Hindlimb muscle (tissue), 1 donor: Measurements from ENCODE around the gene SYMPK. TPM values are rescaled to one million over a fixed set of nuclear protein-coding genes. Genes with fewer than 3 reads are reported as not detected.

Experiments
- DNase-seq: peaks from one replicate; pipeline ENCODE4 v3.0.0-alpha.2; 2013
- polyA plus RNA-seq: library from polyadenylated mRNA; unstranded; fragments of 120-200 nt; gene quantifications from one replicate; pipeline ENCODE4 v1.2.1, GENCODE V29; 2013; ENCODE audit not compliant: insufficient read length

The SYMPK gene
- polyA plus RNA-seq, 1 donor: 40.3 TPM

DNA sequence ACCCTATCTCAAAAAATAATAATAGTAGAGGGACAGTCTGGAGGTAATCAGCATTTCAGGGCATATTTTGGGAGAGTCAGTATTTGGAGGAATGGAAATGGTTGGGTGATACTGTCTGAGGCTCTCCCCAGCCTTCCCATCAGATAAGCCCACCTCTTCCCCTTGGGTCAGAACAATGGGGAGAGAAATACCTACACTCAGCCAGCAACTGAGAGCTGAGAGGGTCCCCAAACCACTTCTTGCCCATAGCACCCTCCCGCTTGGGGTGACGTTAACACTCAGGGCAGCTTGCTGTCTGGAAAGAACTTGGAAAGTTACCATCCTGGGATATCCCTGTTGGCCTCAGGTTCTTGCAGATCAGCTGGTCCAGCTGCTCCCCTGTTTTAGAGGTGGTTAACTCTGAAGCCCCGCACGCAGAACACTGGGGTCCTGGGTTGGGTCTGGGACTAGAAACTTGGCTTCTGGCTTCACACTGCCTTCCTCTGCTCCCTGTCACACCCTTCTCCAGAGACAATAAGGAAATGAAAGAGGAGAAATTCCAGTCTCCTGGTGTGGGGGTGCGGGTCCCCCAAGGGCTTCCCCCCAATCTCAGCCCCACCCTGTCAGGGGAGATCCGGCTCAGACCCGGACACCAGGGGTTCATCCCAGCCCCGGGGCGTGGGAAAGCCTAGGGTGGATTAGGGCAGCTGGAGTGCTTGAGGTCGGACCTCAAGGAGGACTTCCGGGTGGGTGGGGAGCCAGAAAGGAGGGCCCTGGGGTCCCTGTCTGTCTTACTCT, 3.6 kb upstream of the SYMPK start:
- no peak for DNase-seq

DNA sequence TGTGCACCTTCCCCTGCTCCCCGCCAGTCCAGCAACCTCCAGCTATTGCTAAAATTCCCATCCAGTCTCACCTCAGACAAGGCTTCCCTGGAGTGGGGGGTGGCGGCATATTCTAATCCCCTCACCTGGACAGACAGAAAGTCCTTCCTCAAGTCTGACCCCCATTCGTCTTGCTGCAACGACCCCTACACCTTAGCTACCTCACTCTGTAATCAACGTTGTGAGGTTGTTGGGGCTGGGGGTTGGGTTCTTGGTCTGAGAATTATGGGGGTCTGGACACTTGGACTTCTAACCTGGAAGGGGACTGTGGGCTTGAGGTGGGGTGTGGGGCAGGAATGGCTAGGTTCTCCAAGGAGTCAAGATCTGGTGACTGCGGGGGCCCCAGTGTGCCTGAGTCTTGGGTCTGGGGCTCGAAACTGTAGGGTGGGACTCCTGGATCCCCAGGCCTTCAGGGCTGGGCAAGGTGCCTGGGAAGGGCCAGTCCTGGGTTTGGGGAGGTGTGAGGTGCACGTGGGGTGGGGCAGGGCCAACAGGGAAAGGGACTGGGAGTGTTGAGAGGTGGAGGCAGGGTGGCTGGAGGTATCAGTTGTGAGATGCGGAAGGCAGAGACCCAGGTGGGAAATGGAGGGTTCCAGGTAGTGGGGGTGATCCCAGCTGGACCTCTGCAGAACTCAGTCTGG, 2.5 kb upstream of the SYMPK start:
- DNase-seq: no peak

DNA sequence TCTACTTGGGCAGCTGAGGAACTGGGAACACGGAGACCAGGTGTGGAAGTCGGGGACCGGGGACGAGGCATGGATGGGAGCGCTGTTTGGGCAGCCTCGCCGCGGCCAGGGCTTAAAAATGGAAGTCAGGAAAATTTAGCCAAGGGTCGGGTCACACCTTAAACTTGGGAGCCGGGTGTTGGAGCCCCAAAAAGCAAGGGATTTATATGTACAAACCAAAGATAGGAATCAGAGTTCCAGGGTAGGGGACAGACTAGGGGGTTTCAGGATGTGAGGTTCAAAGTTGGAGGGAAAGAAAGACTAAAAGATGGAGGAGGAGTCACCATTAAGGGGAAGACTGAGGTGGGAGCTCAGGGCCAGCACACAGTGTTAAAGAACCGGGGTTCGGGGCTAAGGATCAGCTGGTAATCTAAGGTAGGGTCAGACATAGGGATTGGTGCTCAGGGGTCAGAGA, 1.7 kb upstream of the SYMPK start:
- DNase-seq: no peak

DNA sequence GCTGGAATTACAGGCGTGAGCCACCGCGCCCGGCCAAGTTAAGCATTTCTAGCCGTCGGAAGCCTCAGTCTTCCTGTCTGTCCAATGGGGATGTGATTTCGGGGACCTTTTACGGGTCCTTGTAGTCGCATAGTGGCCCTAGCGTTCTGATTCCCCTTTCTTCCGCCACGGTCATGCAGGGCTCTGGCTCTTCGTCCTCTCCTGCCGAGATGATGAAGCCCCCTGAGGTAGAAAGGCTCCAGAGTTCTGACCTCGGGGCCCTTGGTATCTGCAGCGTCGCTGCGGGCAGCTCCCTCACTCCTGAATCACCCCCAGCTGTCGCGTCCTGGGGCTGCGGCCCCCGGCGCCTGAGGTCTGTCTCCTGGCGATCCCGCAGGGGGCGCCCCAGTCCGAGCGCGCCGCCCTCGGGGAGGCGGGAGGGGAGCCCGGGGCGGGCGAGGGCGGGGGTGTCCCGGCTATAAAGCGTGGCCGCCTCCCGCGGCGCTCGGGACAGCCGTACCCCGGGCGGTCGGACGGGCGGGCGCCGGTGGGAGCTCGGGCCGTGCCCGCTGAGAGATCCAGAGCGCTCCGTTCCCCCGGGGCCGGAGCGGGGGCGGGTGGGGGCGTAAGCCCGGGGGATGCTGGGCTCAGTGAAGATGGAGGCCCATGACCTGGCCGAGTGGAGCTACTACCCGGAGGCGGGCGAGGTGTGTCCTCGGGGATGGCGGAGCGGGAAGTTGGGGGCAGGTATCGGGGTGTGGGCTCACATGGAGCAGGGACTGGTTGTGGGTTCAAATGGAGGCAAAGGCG, 1.1 kb upstream of the SYMPK start, which contains the start of gene FOXA3:
FOXA3 (plus strand) TSS at position 487 of the 789 bp plus-strand sequence; CDS start at position 618, 131 bp downstream.
- no peak for DNase-seq

DNA sequence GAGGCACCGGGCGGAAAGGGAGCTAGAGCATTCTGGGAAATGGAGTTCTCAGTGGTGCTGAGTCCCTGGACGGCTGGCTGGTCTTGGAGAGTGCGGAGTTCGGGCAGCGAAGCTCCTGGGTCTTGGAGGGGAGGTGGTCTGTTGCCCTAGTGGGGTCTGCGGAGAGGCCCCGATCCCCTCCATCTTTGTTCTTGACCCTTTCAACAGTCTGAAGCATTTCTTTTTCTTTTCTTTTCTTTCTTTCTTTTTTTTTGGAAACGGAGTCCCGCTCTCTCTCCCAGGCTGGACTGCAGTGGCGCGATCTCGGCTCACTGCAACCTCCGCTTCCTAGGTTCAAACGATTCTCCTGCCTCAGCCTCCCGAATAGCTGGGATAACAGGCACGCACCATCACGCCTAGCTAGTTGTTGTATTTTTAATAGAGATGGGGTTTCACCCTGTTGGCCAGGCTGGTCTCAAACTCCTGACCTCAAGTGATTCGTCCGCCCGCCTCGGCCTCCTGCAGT, 440 bp upstream of the SYMPK start:
- DNase-seq: no peak

DNA sequence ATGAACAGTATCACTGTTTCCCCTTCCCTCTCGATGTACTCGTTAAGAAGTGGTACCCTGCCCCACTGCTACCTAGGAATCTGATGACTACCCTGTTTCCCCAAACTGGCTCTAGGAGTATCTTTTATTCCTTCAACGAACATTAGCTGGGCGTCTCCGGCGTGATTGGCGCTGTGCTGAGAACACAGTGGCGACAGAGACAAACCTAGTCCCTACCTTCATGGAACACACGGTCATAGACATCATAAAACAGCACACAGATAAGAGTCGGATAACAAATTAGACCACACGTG, 730 bp downstream of the SYMPK start:
- DNase-seq: no peak

DNA sequence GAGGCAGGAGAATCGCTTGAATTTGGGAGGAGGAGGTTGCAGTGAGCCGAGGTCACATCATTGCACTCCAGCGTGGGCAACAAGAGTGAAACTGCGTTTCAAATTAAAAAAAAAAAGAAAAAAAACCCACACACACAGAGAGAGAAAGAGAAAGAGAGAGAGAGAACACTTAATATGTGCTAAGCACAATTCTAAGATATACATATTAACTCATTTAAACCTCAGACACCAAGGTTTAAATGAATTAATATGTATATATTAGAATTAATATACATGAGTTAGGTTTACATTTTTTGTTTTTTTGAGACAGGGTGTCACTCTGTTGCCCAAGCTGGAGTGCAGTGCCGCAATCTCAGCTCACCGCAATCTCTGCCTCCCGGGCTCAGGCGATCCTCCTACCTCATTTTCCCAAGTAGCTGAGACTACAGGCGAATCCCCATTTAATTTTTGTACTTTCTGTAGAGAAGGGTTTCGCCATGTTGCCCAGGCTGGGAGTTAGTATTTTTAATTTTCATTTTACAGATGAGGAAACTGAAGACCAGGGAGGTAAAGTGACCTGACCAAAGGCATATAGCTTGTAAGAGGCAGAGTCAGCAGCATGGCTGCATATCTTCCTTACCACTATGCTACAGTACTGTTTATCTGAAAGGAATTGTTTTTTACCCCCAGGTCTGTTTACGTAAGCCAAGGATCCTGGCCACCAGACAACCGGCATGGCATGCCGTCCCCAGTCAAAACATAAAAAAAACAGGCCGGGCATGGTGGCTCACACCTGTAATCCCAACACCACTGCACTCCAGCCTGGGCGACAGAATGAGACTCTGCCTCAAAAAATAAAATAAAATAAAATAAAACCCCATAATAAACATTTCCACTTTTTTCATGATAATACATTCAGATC, 2.3 kb downstream of the SYMPK start:
- no peak for DNase-seq

DNA sequence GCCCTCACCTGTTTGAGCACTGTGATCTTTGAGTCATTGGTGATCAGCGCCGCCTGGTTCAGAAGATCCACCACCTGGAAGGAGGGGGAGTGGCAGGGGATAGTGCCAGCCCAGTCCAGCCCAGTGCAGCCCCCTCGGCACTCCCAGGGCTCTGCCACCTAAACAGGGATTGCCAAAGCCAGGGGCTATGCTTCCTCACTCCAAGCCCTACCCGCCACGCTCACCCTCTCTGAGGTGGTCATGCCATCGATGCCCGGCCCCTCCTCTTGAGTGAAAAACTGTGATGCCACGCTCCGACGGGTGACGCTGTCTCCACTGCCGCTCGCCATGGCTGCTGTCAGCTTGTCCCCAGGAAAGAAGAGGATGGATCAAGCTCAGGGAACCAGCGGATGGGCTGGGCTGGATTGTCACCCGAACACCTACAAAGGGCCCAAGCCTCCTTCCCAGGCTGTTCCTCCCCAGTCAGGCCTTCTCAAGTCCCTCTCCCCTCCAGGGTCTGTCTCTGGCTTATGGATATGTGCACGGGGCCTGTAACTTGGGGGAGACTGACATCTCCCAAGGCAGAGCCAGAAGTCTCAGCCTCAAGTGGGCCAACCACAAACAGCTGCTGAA, 8.7 kb downstream of the SYMPK start:
- DNase-seq: no peak

DNA sequence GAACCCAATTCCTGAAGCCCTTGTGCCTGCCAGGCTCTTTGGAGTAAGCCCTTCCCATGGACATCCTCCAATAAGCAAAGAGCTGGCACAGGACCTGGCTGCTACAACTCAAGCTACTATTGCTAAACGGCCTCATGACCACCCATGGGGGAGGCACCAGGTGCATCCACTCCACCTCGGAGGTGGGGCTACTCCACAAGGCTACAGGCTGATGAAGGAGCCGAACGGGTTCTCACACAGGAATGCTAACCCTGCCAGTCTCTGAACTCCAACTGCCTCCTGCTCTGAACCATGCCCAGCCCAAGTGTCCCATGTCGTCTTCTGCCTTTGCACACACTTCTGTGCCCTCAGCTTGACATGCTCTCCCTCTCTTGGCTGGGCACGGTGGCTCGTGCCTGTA, 10.0 kb downstream of the SYMPK start:
- no peak for DNase-seq

DNA sequence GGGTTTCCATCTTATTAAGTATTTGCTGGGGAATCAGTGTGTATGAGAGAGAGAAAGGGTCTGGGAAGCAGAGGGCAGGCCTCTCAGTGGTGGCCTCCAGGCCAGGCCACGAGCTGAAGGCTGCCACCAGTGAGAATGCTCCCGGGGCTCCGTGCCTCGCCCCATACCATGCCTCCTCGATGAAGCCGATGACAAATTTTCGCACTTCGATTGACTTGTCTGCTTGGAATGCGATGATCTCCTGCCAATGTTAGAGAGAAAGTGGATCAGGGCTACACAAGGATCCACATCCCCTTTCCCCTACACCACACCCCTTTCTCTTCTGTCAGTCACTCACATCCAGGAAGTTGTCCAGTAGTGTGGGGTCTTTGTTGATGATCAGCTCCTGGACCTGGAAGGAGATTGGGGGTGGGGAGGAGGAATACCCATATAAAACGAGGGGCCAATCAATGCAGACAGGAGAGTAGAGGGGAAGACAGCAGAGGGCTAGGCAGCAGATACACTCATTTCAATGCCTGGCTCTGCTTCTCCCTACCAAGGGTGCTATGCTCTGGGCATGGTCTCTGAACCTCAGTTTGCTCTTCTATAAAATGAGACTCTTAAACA, 10.7 kb downstream of the SYMPK start:
- DNase-seq: no peak

DNA sequence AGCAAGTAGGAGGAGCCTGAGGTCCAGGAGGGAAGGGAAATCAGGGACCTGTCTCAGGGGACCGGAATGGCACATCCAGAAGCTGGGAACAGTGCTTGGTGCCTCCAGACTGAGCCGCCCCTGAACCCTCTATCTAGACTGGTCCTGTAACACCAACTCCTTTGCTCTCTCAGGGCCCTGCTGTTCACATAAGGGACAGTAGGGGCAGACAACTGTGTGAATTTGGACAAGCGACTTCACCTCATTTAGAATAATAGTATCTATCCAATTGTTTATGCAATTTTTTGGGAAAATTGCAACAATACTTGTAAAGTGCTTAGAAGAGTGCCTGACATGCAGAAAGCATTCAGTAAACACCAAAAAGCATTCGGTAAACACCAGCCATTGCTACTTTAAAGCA, 14.0 kb downstream of the SYMPK start:
- no peak for DNase-seq

DNA sequence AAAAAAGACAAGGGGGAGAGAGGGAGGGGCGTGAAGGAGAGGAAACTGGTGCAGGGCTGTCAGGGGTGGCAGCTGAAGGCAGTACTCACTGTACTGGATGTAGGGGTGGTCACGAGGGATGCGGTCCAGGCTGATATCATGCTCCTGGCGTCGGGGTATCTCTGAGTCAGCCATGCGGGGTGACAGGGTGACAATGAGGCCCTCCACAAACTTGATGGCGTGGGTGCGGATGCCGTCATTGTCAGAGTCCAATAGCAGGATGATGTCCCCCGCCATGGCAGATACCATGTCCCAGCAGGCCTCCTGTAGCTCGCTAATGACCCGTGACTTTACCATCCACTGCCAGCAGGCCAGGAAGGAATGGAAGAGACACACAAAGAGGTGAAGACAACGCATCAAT, 15.3 kb downstream of the SYMPK start:
- no peak for DNase-seq

DNA sequence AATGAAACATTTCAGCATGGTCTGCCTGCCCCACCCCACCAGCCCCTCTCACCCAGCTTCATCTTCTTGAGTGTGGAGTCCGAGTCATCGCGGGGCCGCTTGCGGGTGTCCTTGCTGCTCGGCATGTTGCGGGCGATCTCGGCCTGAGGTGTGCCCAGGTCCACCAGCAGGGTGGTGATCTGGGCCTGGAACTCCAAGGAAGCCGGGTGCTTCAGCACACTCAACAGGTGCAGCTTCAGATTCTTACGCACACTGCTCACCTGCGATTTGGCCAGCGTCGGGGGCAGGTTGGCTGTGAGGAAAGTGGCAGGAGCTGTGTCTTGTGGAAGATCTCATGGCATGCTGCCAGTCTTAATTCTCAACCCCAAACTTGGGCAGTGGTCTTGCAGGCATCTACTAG, 20.7 kb downstream of the SYMPK start:
- DNase-seq: no peak

DNA sequence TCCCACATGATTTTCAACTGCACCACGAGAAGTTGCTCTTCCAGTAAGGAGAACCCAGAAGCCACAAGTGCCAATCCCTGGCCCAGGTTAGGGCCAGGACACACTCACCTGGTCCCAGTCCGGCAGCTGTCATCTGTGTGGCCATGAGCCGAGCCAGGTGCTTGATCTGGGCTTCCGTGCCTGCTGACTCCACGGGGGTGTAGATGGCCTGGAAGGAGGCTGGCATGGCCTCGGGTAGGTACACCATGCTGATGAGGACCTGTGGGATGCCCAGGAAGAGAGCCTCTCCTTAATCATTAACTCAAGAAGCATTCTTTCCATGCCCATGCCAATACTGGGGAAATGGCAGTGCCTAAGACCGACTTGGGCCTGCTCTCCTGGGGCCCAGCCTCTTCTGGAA, 28.0 kb downstream of the SYMPK start:
- no peak for DNase-seq

DNA sequence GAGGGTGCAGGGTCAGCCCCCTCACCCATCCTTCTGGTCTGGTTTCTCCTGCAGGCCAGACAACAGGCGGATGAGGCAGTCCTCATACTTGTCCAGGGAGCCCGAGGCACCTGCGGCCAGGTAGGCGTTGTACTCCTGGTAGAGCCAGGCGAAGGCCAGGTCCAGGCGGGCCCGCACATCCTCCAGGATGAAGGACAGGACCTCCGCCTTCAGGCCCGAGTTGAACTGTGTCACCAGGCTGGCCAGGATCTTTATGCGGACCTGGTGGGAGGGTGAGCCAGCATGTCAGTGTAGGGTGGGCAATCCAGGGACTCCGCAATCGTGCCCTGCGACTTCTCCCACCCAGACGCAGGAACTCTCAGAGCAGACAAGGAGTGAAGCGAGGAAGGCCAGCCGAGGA, 34.0 kb downstream of the SYMPK start:
- no peak for DNase-seq

DNA sequence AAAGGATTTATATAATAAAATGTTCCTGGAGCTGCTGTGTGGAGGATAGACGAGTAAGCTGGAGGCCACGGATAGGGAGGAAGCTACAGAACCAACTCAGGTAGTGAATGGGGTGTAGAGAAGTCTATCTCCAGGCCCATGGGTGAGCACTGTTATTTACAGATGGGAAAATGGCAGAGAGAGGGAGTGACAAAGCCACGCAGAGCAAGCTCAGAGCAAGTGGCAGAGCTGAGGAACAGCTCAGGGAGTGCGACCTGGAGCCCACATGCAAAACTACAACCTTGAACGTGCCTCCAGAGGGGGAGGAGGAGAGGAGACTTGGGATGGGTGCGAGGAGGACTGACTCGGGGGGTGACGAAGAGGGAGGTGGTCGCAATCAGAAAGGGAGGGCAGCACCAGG, 34.4 kb downstream of the SYMPK start:
- DNase-seq: no peak

DNA sequence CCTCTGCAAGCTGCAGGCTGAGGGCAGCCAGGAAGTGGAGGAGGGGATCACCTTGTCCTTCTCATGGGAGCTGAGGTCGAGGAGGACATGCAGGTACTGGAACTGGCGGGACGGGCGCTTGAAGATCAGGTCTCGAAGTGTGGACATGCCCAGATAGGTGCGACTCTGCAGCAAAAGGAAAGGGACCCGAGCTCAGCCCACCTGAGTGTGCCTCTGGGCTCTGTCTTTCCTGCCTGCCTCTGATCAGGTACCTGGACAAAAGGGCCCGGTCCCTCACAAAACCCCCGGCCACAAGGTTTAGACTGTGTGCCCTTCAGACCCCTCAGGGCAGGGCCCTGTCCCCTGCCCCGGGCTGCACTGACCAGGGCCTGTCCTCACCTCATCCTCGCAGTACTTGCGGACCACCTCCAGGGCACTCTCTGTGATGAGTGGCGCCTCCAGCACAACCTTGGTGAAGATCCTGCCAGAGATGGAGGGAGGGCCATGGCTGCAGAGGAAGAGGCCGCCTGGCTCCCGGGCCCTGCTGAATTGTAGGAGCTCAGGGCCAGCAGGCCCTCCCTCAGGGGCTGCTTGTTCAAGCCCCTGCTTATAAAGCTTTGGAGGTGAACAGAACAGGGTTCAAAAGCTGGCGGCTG, 35.4 kb downstream of the SYMPK start:
- DNase-seq: no peak

DNA sequence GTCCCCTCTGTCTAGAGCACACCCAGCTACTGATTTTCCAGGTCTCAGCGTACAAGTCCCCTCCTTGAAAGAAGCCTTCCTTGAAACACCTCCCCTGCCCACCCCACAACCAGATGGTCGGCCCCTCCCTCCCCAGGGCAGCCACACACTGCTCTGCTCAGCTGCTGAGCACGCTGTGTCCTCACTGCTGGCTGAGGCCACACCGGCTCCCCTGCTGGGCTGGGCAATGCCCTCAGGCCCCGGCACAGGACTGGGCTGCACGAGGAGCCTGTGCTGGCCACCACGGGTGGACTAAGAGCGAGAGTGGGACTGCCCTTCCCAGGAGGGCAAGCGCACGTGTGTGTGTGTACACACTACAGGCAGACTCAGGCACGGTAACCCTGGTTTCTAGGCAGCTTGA, 36.0 kb downstream of the SYMPK start:
- DNase-seq: no peak

DNA sequence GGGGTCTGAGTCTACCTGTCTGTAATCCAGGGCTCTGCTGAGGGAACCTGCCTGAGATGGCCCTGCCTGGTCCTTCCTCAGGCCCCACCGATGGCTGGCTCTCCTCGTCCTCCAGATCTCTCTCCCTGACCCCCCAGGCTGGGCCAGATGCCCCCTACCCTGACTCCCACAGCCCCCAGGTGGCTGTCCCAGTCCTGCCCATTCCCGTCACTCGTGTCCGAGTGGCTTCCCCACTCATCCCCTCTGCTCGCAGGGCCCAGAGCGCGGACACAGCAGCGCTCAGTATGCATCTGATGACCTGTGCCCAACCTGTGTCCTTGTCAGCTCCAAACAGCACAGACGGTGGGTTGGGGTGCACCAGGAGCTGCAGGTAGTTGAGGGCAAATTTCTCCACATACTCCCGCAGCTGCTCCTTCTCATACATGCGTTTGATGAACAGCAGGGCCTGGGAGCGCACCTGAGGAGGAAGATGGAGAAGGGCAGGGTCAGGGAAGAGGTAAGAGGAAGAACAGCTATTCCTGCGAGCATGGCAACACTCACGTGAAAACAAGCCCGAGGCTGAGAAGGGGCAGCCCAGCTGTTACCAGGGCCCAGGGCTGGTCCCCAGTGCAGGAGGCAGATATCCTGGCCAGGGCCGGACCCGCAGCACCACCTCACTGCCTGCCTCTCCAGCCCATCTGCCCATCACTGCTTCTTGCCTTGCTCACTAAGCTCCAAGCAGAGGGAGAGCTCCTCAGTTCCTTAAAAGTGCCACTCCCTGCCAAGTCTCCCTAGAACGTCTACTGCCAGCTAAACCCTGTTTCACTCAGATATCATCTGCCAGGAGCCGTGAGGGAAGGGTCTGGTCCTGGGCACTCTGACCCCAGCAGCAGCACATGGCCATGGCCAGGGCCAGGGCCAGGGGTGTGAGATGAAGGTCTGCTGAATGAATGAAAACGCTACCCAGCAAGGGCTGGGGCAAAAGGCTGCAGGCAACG, 36.7 kb downstream of the SYMPK start:
- no peak for DNase-seq

DNA sequence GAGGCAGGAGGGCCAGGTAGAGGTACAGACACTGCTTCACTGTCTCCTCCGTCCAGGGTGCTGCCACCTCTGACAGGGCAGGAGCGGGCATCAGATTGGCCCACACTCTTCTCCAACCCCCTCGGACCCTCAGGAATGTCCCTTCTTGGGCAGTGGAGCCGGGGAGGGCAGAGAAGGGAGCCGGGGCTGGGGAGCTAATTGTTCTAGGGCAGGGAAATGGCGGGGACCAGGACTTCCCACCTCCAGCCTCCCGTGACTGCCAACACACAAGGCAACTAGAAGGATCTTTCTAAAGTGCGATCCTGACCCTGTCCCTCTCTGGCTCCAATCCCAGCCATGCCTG, 37.7 kb downstream of the SYMPK start:
- DNase-seq: no peak
